Measurements from ENCODE around the gene MST1.
"Not testable (repeated sequence)": the region's sequence is repeated elsewhere in the genome, so short reads cannot be mapped to it uniquely, and the experiment has no call there.

- not testable (repeated sequence) for TF ChIP-seq CEBPZ (IDR thresholded peaks at IDR 0.05; ENCODE audit: borderline replicate concordance, low read depth, low read length); ZFP30 (CRISPR knock-in tag; IDR thresholded peaks at IDR 0.05; ENCODE audit: borderline replicate concordance); EZH2 (IDR thresholded peaks at IDR 0.05; ENCODE audit: borderline replicate concordance, low read depth, low read length); TEAD4 (IDR thresholded peaks at IDR 0.05; ENCODE audit: low read length); TEAD4 (CRISPR knock-in tag; IDR thresholded peaks at IDR 0.05; ENCODE audit: borderline replicate concordance); MED1 (CRISPR knock-in tag; IDR thresholded peaks at IDR 0.05; ENCODE audit: borderline replicate concordance); YY1 (IDR thresholded peaks at IDR 0.05; ENCODE audit: borderline replicate concordance in 1 of 3, control insufficient read depth in 1 of 3, extremely low read depth in 1 of 3, insufficient read depth in 3 of 3, insufficient read length in 1 of 3, insufficient replicate concordance in 2 of 3, low read depth in 1 of 3, low read length in 2 of 3); USF2 (CRISPR knock-in tag; IDR thresholded peaks at IDR 0.05); SRSF9 (IDR thresholded peaks at IDR 0.05; ENCODE audit: borderline replicate concordance, low read depth, low read length); ZC3H4 (CRISPR knock-in tag; IDR thresholded peaks at IDR 0.05; ENCODE audit: borderline replicate concordance); MAX (CRISPR knock-in tag; IDR thresholded peaks at IDR 0.05)
Observed at GRCh38 chr3:49687424-49687795, 1.9 kb downstream of the MST1 start.
